Measurements from ENCODE around the gene ZG16B. TPM values are rescaled to one million over a fixed set of nuclear protein-coding genes. Genes with fewer than 3 reads are reported as not detected.

ZG16B gene, protein sequence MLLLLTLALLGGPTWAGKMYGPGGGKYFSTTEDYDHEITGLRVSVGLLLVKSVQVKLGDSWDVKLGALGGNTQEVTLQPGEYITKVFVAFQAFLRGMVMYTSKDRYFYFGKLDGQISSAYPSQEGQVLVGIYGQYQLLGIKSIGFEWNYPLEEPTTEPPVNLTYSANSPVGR
- not detected in 2 replicates for total RNA-seq (2014; rRNA removed; shearing (Covaris generic))

DNA sequence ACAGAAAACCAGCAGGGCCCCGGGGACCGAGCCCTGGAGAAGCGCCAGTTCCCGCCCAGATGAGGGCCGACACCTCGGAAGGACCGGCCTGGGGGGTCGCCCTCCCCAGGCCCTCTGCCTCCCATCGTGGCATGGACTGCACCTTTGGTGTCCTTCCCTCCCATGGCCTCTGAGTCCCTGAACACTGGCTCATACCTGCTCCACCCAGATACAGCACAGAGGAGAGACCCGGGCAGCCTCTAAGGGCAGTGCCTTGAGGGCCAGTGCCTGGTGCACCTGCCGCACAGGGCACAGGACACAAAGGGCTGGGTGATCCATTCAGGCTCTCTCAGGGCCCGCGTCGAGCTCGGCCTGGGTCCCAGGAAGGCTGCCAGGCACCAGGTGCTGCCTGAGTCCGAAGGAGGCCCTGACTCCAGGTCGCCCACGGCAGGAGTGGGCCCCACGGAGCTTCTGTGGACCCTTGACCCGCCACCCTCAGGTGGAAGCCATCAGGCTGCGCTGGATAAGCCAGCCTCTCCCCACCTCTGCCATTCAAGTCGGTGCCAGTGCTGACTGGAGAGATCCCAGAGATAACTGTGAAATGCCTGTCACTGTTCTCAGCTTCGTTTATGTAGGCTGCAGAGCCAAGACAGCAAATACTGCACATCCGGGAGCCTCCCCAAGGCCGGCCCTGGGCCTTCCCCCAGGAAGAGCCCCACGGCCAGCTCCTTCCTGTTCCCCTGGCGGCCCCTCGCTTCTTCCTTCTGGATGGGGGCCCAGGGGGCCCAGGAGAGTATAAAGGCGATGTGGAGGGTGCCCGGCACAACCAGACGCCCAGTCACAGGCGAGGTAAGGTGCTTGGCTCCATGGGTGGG is at the start of gene ZG16B:
ZG16B (plus strand) TSS at position 803 of the 854 bp plus-strand sequence. CDS start 139 bp downstream, outside the sequence.
- peak; percentile 46 for DNase-seq
- Histone ChIP-seq H3K27me3 (ENCODE audit: control insufficient read depth, insufficient read depth, low read length) (no peaks in the 10 kb centered on the region), H3K36me3 (replicated peaks; ENCODE audit: control insufficient read depth, insufficient read depth, low read length) (no peaks in the 10 kb centered on the region), H3K4me3 (ENCODE audit: insufficient read depth, low read depth, low read length) (no peak within 1 kb of the TSS)

DNA sequence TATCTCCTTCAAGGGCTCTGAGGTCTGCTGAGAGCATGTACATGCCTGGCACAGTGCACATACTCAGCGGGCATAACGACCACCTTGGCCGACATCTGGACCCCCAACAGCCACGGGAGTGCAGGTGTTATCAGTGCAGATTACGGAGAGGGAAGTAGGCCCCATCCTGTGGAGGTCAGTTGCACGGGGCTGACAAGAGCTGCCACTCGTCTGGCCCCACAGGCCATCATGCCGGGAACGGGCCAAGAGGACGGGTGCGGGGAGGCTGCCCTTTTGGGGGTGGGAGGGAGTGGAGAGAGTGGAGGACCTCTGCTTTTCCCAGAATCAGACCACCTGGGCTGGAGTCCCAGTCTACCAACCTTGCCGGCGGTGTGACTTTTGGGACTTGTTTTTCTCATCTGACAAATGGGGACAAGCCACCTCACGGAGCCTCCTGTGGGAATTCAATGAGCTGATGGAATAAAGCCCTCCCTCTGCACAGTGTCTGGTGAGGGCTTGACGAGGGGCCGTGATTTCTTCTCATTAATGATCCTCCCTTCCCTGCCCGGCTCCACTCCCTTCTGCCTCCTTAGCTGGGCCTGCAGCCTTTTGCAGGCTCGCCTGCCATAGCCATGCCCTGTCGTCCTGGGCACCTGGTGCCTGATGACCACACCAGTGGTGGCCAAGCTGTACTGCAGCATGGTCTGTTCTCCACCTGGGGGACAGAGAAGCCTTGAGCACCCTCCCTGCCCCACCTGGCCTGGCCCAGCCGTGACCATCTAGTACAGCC is 47.3 kb upstream of the ZG16B start:
- Histone ChIP-seq H3K36me3 (replicated peaks; ENCODE audit: control insufficient read depth, insufficient read depth, low read length) (no peaks in the 10 kb centered on the region), H3K27me3 (ENCODE audit: control insufficient read depth, insufficient read depth, low read length) (no peaks in the 10 kb centered on the region; the same call in 1 of the 2 replicates), H3K4me3 (ENCODE audit: insufficient read depth, low read depth, low read length) (no peak overlapping the region)
- peak; percentile 74 for DNase-seq

DNA sequence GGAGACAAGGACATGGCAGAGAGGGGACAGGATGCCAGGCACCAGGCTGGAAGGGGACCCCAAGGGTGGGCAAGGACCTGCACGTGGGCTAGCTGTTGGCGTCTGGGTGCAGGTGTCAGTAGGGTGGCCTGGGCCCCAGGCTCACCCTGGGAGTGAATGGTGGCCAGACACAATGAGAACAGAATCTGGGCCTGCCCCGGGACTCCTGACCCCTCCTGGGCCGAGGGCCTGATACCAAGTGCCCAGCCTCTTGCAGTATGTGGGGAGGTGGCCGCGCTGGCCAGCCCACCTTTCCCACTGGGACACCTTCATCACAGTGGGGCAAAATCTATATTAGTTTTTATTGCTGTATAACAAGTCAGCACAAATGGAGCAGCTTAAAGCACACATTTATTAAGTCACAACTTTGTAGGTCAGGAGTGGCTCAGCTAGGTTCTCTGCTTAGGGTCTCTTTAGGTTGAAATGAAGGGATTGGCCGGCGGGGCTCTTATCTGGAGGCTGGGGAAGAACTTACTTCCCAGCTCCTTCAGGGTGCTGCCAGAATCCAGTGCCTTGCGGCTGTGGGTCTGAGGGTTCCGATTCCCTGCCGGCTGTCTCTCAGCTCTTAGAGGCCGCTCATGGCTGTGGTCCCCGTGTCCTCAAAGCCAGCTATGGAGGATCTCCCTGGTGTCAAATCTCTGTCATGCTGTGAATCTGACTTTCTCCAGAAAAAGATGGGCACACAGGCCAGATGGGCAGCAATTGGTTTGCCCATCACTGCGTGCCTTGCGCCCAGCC is 46.3 kb upstream of the ZG16B start:
- peak; percentile 45 for DNase-seq
- Histone ChIP-seq H3K4me3 (ENCODE audit: insufficient read depth, low read depth, low read length) (no peak overlapping the region), H3K36me3 (replicated peaks; ENCODE audit: control insufficient read depth, insufficient read depth, low read length) (no peaks in the 10 kb centered on the region), H3K27me3 (ENCODE audit: control insufficient read depth, insufficient read depth, low read length) (no peaks in the 10 kb centered on the region; the same call in 1 of the 2 replicates)

DNA sequence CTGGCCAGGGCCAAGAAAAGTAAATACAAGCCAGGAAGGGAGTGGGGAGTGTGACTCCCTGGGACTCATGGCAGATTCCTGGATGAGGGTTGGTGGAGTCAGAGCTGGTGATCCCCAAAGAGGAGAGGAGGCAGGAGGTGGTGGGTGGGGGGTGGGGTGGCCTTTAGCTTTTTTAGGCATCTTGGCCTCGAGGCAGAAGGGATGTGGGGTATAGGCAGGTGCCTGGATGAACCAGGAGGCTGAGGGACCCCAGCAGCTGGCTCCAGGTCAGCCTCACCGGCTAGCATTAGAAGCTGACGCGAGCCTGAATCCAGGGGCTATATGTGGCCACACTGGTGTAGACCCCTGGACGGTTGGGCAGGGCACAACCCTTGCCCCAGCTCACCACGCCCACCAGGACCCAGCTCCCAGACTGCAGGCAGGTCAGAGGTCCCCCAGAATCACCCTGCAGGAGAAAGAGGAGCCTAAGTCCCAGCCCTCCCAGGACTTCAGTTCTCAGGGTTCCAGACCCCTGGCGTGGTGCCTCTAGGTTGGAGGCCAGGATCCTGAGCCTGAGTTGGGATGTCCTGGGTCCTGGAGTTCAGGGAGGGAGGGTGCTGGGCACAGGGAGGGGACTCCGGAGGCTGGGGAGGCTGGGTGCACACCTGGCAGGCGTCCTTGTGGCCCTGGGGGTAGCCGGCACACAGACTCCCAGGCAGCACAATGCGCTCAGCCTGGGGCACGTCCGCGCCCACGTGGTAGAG is 45.6 kb upstream of the ZG16B start:
- Histone ChIP-seq H3K4me3 (ENCODE audit: insufficient read depth, low read depth, low read length) (no peak overlapping the region), H3K27me3 (ENCODE audit: control insufficient read depth, insufficient read depth, low read length) (no peaks in the 10 kb centered on the region; the same call in 1 of the 2 replicates), H3K36me3 (replicated peaks; ENCODE audit: control insufficient read depth, insufficient read depth, low read length) (no peaks in the 10 kb centered on the region)
- DNase-seq, result peak; percentile 54

DNA sequence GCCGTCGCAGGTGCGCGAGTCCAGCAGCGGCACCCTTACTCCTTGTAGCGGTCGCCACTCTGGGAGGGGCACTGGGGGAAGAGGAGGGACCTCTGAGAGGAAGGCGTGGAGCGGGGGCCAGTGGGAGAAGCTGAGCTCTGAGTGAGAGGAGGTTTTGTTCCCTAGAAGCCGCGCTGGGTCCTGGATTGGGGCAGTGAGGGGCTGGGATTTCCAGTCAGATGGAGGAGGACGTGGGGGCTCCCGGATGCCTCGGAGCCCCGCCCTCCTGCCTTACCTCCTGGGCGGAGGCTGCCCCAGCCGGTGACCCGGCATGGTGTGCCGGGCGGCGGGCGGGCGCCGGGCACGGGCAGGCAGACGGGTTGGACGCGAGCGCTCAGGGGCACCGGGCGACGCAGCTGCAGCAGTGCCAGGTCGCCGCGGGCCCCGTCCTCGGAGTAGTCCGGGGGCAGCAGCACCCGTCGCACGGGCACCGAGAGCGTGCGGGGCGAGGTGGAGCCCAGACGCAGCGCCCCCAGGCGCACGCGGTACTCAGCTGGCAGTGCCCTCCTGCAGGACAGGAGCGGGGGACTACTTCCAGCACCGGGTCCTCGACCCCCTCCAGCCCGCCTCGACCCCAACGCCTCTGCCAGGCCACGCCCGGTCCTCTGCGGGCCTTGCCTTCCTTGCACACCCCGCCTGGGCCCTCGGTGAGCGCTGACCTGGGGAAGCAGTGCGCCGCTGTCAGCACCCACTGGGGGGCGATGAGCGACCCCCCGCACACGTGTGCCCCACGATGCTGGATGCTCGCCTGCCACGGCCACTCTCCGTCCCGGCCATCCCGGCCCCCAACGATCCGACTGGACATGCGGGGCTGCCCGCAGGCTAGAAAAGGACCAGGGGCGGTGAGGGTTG is 44.8 kb upstream of the ZG16B start:
- Histone ChIP-seq H3K36me3 (replicated peaks; ENCODE audit: control insufficient read depth, insufficient read depth, low read length) (no peaks in the 10 kb centered on the region), H3K27me3 (ENCODE audit: control insufficient read depth, insufficient read depth, low read length) (no peaks in the 10 kb centered on the region; the same call in 1 of the 2 replicates), H3K4me3 (ENCODE audit: insufficient read depth, low read depth, low read length) (no peak overlapping the region)
- DNase-seq, result peak; percentile 85

DNA sequence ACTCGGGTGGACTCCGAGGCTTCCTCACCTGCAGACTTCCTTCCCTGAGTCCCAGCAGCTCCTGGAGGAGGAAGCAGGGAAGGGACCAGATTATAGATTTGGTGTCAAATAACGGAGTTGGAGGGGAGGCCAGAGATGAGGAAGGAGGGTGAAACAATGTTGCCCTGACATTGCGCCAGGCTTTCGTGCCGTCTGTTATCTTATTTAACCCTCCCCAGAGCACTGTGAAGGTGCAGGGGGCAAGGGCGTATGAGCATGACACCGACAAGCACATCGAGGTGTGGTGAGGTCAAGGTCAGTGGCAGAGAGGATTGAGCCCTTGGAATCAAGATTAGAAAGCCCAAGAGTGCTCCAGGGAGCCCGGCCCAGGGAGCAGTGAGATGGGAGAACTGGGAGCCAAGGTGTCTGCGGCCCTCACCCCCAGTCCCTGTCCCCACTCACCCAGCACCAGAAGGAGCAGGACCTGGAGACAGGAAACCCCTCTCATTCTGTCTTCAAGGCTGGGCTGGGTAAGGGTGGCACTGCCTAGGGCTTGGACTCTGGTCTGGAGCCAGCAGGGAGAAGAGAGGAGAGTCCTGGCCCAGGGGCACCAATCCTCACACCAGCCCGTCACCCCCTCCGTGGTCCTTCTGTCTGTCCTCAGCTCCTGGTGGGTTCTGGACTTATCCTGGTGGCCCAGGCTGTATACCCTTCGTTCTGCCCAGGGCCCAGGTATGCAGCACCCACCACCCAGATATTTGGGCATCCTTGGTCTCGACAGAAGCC is 43.9 kb upstream of the ZG16B start:
- peak; percentile 44 for DNase-seq

DNA sequence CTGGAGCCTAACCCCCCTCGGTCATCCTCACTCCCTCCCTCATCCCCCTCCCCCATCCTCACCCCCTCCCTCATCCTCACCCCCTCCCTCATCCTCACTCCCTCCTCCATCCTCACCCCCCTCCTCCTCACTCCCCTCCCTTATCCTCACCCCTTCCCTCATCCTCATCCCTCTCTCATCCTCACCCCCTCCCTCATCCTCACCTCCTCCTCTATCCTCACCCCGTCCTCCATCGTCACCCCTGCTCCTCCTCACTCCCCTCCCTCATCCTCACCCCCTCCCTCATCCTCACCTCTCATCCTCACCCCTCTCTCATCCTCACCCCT is 43.3 kb upstream of the ZG16B start:
- H3K36me3 ChIP-seq (replicated peaks; ENCODE audit: control insufficient read depth, insufficient read depth, low read length), result no peaks in the 10 kb centered on the region
- DNase-seq, result no peak
- no peaks in the 10 kb centered on the region; the same call in 1 of the 2 replicates for H3K27me3 ChIP-seq (ENCODE audit: control insufficient read depth, insufficient read depth, low read length)
- no peak overlapping the region for H3K4me3 ChIP-seq (ENCODE audit: insufficient read depth, low read depth, low read length)

More for the DNA sequence above, 43.9 kb upstream of the ZG16B start:
- H3K4me3 ChIP-seq (ENCODE audit: insufficient read depth, low read depth, low read length), result no peak overlapping the region
- no peaks in the 10 kb centered on the region for H3K36me3 ChIP-seq (replicated peaks; ENCODE audit: control insufficient read depth, insufficient read depth, low read length)
- no peaks in the 10 kb centered on the region; the same call in 1 of the 2 replicates for H3K27me3 ChIP-seq (ENCODE audit: control insufficient read depth, insufficient read depth, low read length)

DNA sequence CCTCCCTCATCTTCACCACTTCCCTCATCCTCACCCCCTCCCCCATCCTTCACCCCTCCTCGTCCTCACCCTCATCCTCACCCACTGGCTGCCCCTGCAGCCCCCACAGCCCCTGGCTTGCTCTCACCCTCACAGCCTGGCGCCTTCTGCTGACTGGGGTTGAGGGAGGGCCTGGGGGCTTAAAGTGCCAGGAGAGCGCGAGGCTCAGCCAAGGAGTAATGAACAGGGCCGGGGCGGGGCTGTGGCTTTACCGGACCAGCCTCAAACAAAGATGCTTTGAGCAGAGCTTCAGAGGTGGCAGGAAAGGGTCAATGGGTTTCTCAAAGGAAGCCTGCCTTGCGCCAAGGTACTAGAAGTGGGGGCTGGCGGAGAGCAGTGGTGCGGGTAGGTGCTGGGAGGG is 42.7 kb upstream of the ZG16B start, which contains the start of gene PRSS33:
PRSS33 (minus strand) TSS at position 155 of the 400 bp plus-strand sequence. CDS start 1,013 bp downstream, outside the sequence.
- no peaks in the 10 kb centered on the region; the same call in 1 of the 2 replicates for H3K27me3 ChIP-seq (ENCODE audit: control insufficient read depth, insufficient read depth, low read length)
- peak; percentile 57 for DNase-seq
- H3K4me3 ChIP-seq (ENCODE audit: insufficient read depth, low read depth, low read length), result no peak within 1 kb of the TSS
- H3K36me3 ChIP-seq (replicated peaks; ENCODE audit: control insufficient read depth, insufficient read depth, low read length), result no peaks in the 10 kb centered on the region

DNA sequence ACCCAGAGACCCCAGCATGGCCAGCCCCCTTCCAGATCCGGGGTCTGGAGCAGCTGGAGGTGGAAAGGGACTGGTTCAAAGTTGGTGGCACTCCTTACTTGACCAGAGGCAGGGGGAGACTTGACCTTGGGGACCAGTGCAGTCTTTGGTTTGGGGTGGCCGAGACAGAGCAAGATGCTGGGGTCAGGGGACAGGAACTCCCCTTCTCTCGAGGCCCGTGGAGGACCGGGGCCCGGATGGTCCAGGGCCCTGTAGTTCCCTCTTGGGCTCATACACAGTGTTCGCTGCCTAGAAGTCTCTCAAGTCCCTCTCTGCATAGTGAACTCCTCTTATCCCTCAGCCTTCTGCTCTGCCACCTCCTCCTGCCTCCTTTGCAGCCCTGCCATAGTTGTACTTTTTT is 42.1 kb upstream of the ZG16B start:
- no peak overlapping the region for H3K4me3 ChIP-seq (ENCODE audit: insufficient read depth, low read depth, low read length)

DNA sequence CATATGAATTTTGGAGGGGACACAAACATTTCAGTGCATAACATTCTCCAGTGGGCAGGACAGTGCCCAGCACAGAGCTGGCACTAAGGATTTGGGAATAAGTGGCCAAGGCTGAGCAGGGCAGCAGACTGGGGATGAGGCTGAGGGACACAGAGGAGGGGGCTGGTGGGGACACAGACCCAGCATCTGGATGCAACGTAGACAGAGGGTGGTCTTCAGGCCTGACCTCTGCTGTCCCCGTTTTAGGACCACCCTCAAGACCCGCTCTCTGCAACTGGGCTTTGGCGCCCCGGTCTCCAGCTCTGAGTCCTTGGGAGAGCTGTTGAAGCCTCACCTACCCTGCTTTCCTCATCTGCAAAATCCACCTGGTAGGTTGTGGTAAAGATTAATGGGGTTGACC is 39.5 kb upstream of the ZG16B start:
- H3K27me3 ChIP-seq (ENCODE audit: control insufficient read depth, insufficient read depth, low read length), result no peaks in the 10 kb centered on the region; the same call in 1 of the 2 replicates
- no peak for DNase-seq
- no peaks in the 10 kb centered on the region for H3K36me3 ChIP-seq (replicated peaks; ENCODE audit: control insufficient read depth, insufficient read depth, low read length)
- H3K4me3 ChIP-seq (ENCODE audit: insufficient read depth, low read depth, low read length), result no peak overlapping the region

More for the DNA sequence above, 42.1 kb upstream of the ZG16B start:
- Histone ChIP-seq H3K27me3 (ENCODE audit: control insufficient read depth, insufficient read depth, low read length) (no peaks in the 10 kb centered on the region; the same call in 1 of the 2 replicates), H3K36me3 (replicated peaks; ENCODE audit: control insufficient read depth, insufficient read depth, low read length) (no peaks in the 10 kb centered on the region)
- peak; percentile 34 for DNase-seq

DNA sequence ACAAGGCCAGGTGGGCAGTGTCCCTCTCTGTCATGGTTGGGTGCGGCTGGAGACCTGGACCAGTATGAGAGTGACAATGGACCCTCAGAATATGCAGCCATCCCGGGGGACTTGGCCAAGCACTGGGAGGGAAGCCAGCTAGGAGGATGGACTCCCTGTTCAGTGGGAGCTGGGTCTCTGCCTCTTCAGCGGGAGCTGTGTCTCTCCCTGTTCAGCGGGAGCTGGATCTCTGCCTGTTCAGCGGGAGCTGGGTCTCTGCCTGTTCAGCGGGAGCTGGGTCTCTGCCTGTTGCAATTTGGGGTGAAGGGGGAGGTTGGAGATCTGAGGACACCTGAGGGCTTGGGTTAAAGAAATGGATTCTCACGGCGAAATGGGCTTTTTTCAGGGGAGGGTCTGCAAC is 38.9 kb upstream of the ZG16B start:
- Histone ChIP-seq H3K4me3 (ENCODE audit: insufficient read depth, low read depth, low read length) (no peak overlapping the region), H3K36me3 (replicated peaks; ENCODE audit: control insufficient read depth, insufficient read depth, low read length) (no peaks in the 10 kb centered on the region), H3K27me3 (ENCODE audit: control insufficient read depth, insufficient read depth, low read length) (no peaks in the 10 kb centered on the region; the same call in 1 of the 2 replicates)
- DNase-seq, result no peak

DNA sequence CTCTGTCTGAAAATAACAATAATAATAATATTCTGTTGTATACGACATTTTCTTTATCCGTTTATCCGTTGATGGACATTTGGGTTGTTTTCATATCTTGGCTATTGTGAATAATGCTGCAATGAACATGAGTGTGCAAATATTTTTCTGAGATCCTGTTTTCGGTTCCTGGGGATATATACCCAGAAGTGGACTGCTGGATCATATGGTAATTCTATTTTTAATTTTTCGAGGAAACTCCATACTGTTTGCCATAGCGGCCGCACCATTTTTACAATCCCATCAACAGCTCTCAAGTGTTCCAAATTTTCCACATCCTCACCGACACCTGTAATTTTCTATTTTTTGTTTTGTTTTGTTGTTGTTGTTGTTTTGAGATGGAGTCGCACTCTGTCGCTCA is 37.2 kb upstream of the ZG16B start:
- no peaks in the 10 kb centered on the region for H3K27me3 ChIP-seq (ENCODE audit: control insufficient read depth, insufficient read depth, low read length)
- H3K4me3 ChIP-seq (ENCODE audit: insufficient read depth, low read depth, low read length), result no peak overlapping the region
- H3K36me3 ChIP-seq (replicated peaks; ENCODE audit: control insufficient read depth, insufficient read depth, low read length), result no peaks in the 10 kb centered on the region
- DNase-seq, result no peak
